Coronary artery (tissue), 2 donors: ENCODE data around the gene JDP2.
A peak's percentile ranks its signal among the peaks of the same experiment; 100 is the strongest.
"Not testable (repeated sequence)": the region's sequence is repeated elsewhere in the genome, so short reads cannot be mapped to it uniquely, and the experiment has no call there.

ENCODE experiments used
- DNase-seq: peaks from one replicate; pipeline ENCODE4 v3.0.0-alpha.2; 2017; ENCODE audit warnings: low spot score
- H3K27ac ChIP-seq, 2 donors: fragments of 200-600 bp; sonication (generic); one replicate each; pipeline ENCODE4 v1.5.1; 2016 to 2019
- H3K4me3 ChIP-seq: fragments of 200-600 bp; sonication (generic); 2 replicates; pipeline ENCODE4 v1.5.1; 2016; ENCODE audit warnings: mild to moderate bottlenecking, moderate library complexity
- CTCF ChIP-seq: fragments of 200-600 bp; sonication (generic); IDR thresholded peaks from one replicate; pipeline ENCODE4 v1.5.1; 2019; ENCODE audit warnings: antibody characterized with exemption

Gene JDP2

GRCh38 chr14:75469164-75469563, 41.3 kb downstream of the JDP2 start:
- H3K27ac ChIP-seq: peak overlapping the region in 1 of 2 donors; percentile 52
- no peak for TF ChIP-seq CTCF
- no peak for DNase-seq
- H3K4me3 ChIP-seq: no peak overlapping the region

GRCh38 chr14:75469606-75470237, 41.9 kb downstream of the JDP2 start:
- no peak for TF ChIP-seq CTCF
- Histone ChIP-seq H3K4me3 (peak overlapping the region; percentile 21), H3K27ac (peak overlapping the region; percentile 4 to 52)
- no peak for DNase-seq

- peak overlapping the region; percentile 7 to 18 for H3K27ac ChIP-seq
- no peak for DNase-seq
- no peak for TF ChIP-seq CTCF
- no peak overlapping the region for H3K4me3 ChIP-seq
Observed at GRCh38 chr14:75470238-75470797, 42.5 kb downstream of the JDP2 start.

GRCh38 chr14:75471059-75471458, 43.2 kb downstream of the JDP2 start:
- DNase-seq: no peak
- Histone ChIP-seq H3K4me3 (no peak overlapping the region), H3K27ac (peak overlapping the region in 1 of 2 donors; percentile 7)
- TF ChIP-seq CTCF: no peak

- H3K4me3 ChIP-seq, DNase-seq, H3K27ac ChIP-seq: not testable (repeated sequence)
Observed at GRCh38 chr14:75474127-75474526, 46.3 kb downstream of the JDP2 start.

- TF ChIP-seq CTCF: no peak
- Histone ChIP-seq H3K27ac (no peak overlapping the region), H3K4me3 (no peak overlapping the region)
- no peak for DNase-seq
Observed at GRCh38 chr14:75476274-75476995, 48.6 kb downstream of the JDP2 start.

GRCh38 chr14:75477881-75478280, 50.1 kb downstream of the JDP2 start:
- DNase-seq: no peak
- no peak overlapping the region for H3K4me3 ChIP-seq
- H3K27ac ChIP-seq: no peak overlapping the region
- TF ChIP-seq CTCF: no peak
